HepG2 (cell line): Measurements from ENCODE around the gene MYH15. TPM values are rescaled to one million over a fixed set of nuclear protein-coding genes. Genes with fewer than 3 reads are reported as not detected.

Experiments
- ATAC-seq: fragments of 200-7000 bp; cut with Tn5 transposase; 3 replicates; pipeline ENCODE4 v1.9.1; 2020; ENCODE audit warnings: mild to moderate bottlenecking, moderate library complexity
- BruUV-seq: library from RNA; stranded (reverse); fragments of 400-500 nt; replicated peaks from 2 replicates; lab custom pipeline; 2021; lab: Mats Ljungman, UMichigan
- CTCF ChIA-PET: fragments of 300-600 bp; formaldehyde crosslinking; extraction: SDS; loops from one replicate; lab custom pipeline; 2021; ENCODE audit warnings: low total read pairs, inconsistent platforms, low intra/inter-chr PET ratio; lab: Yijun Ruan, JAX
- POLR2A ChIA-PET: fragments of 350-600 bp; sonication (Branson Sonifier 250); formaldehyde crosslinking; loops from one replicate; lab custom pipeline; 2020; ENCODE audit warnings: antibody characterized with exemption, inconsistent platforms; lab: Yijun Ruan, JAX
- DNase-seq: peaks from one replicate; pipeline ENCODE4 v3.0.0-alpha.2; 2015; ENCODE audit warnings: low spot score
- FAIRE-seq: peaks from 3 replicates; lab custom pipeline; 2011; peaks lifted over from hg19 to GRCh38; lab: Jason Lieb, UNC
- H2AFZ ChIP-seq: one replicate; pipeline ENCODE4 v1.6.1; 2011; ENCODE audit warnings: low read length, inconsistent platforms
- H3K27ac ChIP-seq: fragments of 300-600 bp; 3 replicates; pipeline ENCODE4 v1.8.0; 2011; ENCODE audit warnings: mixed run types, mild to moderate bottlenecking, mixed read lengths, low read length, inconsistent platforms; ENCODE audit not compliant: insufficient read depth; ENCODE audit errors: extremely low read length
- H3K27me3 ChIP-seq, 2 experiments: fragments of 200-600 bp in 1 of 2; 2 replicates in 1 of 2; 3 replicates in 1 of 2; pipeline versions ENCODE4 v1.6.0 to v1.8.0; 2011; ENCODE audit warnings: low read length in 2 of 2, mild to moderate bottlenecking in 2 of 2, moderate library complexity in 2 of 2, inconsistent platforms in 1 of 2; ENCODE audit not compliant: insufficient read depth in 2 of 2, control insufficient read depth in 1 of 2
- H3K36me3 ChIP-seq, 2 experiments: fragments of 200-600 bp in 1 of 2; replicated peaks in 1 of 2; 2 replicates in 1 of 2; 3 replicates in 1 of 2; pipeline versions ENCODE4 v1.5.1 to v1.8.0; 2011; ENCODE audit warnings: low read length in 2 of 2, inconsistent platforms in 1 of 2; ENCODE audit not compliant: insufficient read depth in 2 of 2, control insufficient read depth in 1 of 2
- H3K4me1 ChIP-seq: 2 replicates; pipeline ENCODE4 v1.5.1; 2012; ENCODE audit warnings: low read length, inconsistent platforms; ENCODE audit not compliant: insufficient read depth
- H3K4me2 ChIP-seq: 2 replicates; pipeline ENCODE4 v1.6.0; 2011; ENCODE audit warnings: low read depth, low read length, inconsistent platforms
- H3K4me3 ChIP-seq, 3 experiments: fragments of 200-600 bp in 1 of 3; sonication (generic), shearing (Covaris generic) in 1 of 3; replicated peaks in 1 of 3; 2 replicates each; pipeline ENCODE4 v1.5.1; 2011 to 2016; ENCODE audit warnings: low read length in 3 of 3, inconsistent platforms in 2 of 3, low read depth in 2 of 3, mild to moderate bottlenecking in 2 of 3, control low read depth in 1 of 3, mixed read lengths in 1 of 3; ENCODE audit not compliant: insufficient read depth in 1 of 3
- H3K79me2 ChIP-seq: one replicate; pipeline ENCODE4 v1.6.1; 2011; ENCODE audit warnings: low read length, inconsistent platforms; ENCODE audit not compliant: insufficient read depth
- H3K9ac ChIP-seq: 2 replicates; pipeline ENCODE4 v1.6.0; 2011; ENCODE audit warnings: mild to moderate bottlenecking, low read depth, low read length, inconsistent platforms; ENCODE audit not compliant: insufficient read depth
- H3K9me3 ChIP-seq: 2 replicates; pipeline ENCODE4 v1.5.1; 2012; ENCODE audit warnings: mild to moderate bottlenecking, low read length
- H4K20me1 ChIP-seq: 2 replicates; pipeline ENCODE4 v1.6.0; 2011; ENCODE audit warnings: inconsistent platforms, mild to moderate bottlenecking, low read length, moderate library complexity; ENCODE audit not compliant: insufficient read depth
- BRD4 ChIP-seq: sonication (generic); formaldehyde crosslinking; IDR thresholded peaks from 2 replicates; pipeline ENCODE4 v1.4.0; 2020; ENCODE audit warnings: missing genetic modification reagents
- DNMT1 ChIP-seq: sonication (generic); formaldehyde crosslinking; IDR thresholded peaks from 2 replicates; pipeline ENCODE4 v1.5.1; 2020; ENCODE audit warnings: mild to moderate bottlenecking, missing genetic modification reagents
- NR2F2 ChIP-seq: IDR thresholded peaks from 2 replicates; pipeline ENCODE4 v1.6.1; 2012; ENCODE audit warnings: low read depth, inconsistent platforms, borderline replicate concordance
- ONECUT2 ChIP-seq: sonication (generic); formaldehyde crosslinking; IDR thresholded peaks from 2 replicates; pipeline ENCODE4 v1.4.0; 2020; ENCODE audit warnings: missing genetic modification reagents
- POLR2AphosphoS5 ChIP-seq: IDR thresholded peaks from 2 replicates; pipeline ENCODE4 v1.6.1; 2012; ENCODE audit warnings: low read depth, low read length
- RCOR2 ChIP-seq: IDR thresholded peaks from 2 replicates; pipeline ENCODE4 v1.6.1; 2016; ENCODE audit warnings: missing biosample characterization, missing genetic modification reagents
- SMC3 ChIP-seq: IDR thresholded peaks from 2 replicates; pipeline ENCODE4 v1.6.1; 2011; ENCODE audit warnings: low read length, improper control_type of control experiment
- XBP1 ChIP-seq: sonication (generic); formaldehyde crosslinking; IDR thresholded peaks from 2 replicates; pipeline ENCODE4 v1.5.0; 2020; ENCODE audit warnings: missing genetic modification reagents
- ZFP90 ChIP-seq: sonication (generic); formaldehyde crosslinking; IDR thresholded peaks from 2 replicates; pipeline ENCODE4 v1.8.0; 2022; ENCODE audit warnings: missing genetic modification reagents, mild to moderate bottlenecking, inconsistent platforms, borderline replicate concordance
- ZNF274 ChIP-seq: sonication (generic); formaldehyde crosslinking; IDR thresholded peaks from 2 replicates; pipeline ENCODE4 v1.5.1; 2020; ENCODE audit warnings: mild to moderate bottlenecking, missing genetic modification reagents
- ZNF605 ChIP-seq: sonication (generic); formaldehyde crosslinking; IDR thresholded peaks from 2 replicates; pipeline ENCODE4 v1.8.0; 2022; ENCODE audit warnings: mild to moderate bottlenecking, missing genetic modification reagents
- ZSCAN9 ChIP-seq: IDR thresholded peaks from 2 replicates; pipeline ENCODE4 v1.6.1; 2016; ENCODE audit warnings: borderline replicate concordance
- WGBS: methylation state at CpG from one replicate; pipeline ENCODE4 v1.1.6; 2017; ENCODE audit warnings: low lambda C conversion rate; 5-methylcytosine and 5-hydroxymethylcytosine counted together
- in situ Hi-C: cut with HindIII; loops from 2 replicates; pipeline ENCODE4 v1.10.0; 2017; ENCODE audit warnings: low pct_unique_long_range_greater_than_20kb; ENCODE audit not compliant: extremely low pct_ligation_motif_present
- intact Hi-C: fragments of 100-400 bp; cut with micrococcal nuclease; formaldehyde crosslinking; loops from one replicate; pipeline ENCODE4 v1.10.0; 2022; ENCODE audit not compliant: unreplicated experiment
- polyA plus RNA-seq, 8 experiments: library from polyadenylated mRNA; depleted of rRNA in 3 of 8; stranded (reverse) in 7 of 8; unstranded in 1 of 8; fragments of >200 nt; fragmentation: Illumina TruSeq in 4 of 8; extraction: Trizol in 4 of 8; gene quantifications; 2 replicates each; pipeline versions ENCODE4 v1.2.1 to v1.2.3, GENCODE V29; 2011 to 2016; ENCODE audit warnings: low read depth in 4 of 8, missing spikeins in 1 of 8, mixed read lengths in 1 of 8; ENCODE audit not compliant: insufficient read depth in 1 of 8
- total RNA-seq, 5 experiments: library from RNA; depleted of rRNA; stranded (reverse); fragments of >200 nt; fragmentation: Illumina TruSeq; extraction: Trizol; gene quantifications; 2 replicates each; pipeline ENCODE4 v1.2.3, GENCODE V29; 2016; ENCODE audit warnings: low read depth in 1 of 5
- TF ChIP-seq, protein P1 (sequence below): sonication (generic); formaldehyde crosslinking; IDR thresholded peaks from 2 replicates; pipeline ENCODE4 v1.4.0; 2020; ENCODE audit warnings: low read depth, mild to moderate bottlenecking, missing genetic modification reagents
- TF ChIP-seq, protein P2 (sequence below): sonication (generic); formaldehyde crosslinking; IDR thresholded peaks from 2 replicates; pipeline ENCODE4 v1.4.0; 2020; ENCODE audit warnings: mild to moderate bottlenecking, missing genetic modification reagents
- TF ChIP-seq, protein P3 (sequence below): sonication (generic); formaldehyde crosslinking; IDR thresholded peaks from 2 replicates; pipeline ENCODE4 v1.4.0; 2020; ENCODE audit warnings: missing genetic modification reagents

Gene MYH15
- total and polyA plus RNA-seq, 2 of the 13 experiments (the other 11 are each of a cell fraction or from before 2014, with no cell fraction given): 0.03 to 0.09 TPM

DNA sequence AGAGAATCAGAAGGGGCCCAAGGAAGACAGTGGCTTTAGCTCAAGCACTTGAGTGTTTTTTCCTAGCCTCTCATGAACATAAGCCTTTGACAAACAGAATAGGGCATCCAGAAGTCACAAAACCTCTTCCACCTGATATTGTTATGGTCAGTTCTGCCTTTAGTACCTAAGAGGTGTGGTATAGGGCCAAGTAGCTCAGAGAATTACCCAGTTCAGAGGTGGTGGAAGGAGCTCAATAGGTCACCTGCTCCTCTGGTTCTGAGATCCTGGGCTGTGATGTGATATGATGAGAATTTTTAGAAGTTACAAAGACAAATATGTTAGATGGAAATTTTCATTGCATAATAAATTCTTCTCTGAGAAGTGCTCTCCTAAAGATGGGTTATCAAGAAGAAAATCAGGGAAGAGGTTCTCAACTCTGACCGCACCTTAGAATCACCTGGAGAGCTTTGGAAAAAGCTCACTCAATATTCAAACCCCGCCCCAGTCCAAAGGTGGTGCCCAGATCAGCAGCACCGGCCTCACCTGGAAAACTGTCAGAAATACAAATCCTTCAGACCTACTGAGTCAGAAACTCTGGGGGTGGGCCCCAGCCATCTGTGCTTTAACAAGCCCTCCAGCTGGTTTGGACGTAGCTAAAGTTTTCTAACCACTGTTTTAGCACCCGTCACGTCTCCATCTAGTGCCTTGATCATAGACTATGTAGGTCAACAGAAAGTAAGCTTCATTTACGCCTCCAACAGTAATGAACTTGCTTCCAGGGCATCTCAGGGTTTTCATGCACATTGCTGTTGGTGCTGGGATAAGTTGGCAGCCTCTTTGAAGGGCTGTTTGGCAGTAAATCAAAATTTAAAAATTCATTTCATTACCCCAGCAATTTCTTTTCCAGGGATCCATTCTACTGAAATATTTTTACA is 101.3 kb downstream of the MYH15 start:
- H3K27me3 ChIP-seq: peaks cover 0 to 4% of the 10 kb centered on the region in 2 experiments; a peak in 2 of 5 replicates
- no peak overlapping the region for H3K27ac ChIP-seq
- ChIA-PET POLR2A (no interaction called here), CTCF (no interaction called here)
- no peak overlapping the region for H3K9ac ChIP-seq
- TF ChIP-seq RCOR2 (CRISPR knock-in tag) (no peak), DNMT1 (CRISPR knock-in tag) (no peak), BRD4 (CRISPR knock-in tag) (no peak), NR2F2 (no peak), ZNF274 (CRISPR knock-in tag) (no peak), ZFP90 (CRISPR knock-in tag) (no peak), POLR2AphosphoS5 (no peak), XBP1 (CRISPR knock-in tag) (no peak), ONECUT2 (CRISPR knock-in tag) (no peak), ZNF605 (no peak), ZSCAN9 (CRISPR knock-in tag) (no peak), SMC3 (no peak)
- TF ChIP-seq, protein P1, sequence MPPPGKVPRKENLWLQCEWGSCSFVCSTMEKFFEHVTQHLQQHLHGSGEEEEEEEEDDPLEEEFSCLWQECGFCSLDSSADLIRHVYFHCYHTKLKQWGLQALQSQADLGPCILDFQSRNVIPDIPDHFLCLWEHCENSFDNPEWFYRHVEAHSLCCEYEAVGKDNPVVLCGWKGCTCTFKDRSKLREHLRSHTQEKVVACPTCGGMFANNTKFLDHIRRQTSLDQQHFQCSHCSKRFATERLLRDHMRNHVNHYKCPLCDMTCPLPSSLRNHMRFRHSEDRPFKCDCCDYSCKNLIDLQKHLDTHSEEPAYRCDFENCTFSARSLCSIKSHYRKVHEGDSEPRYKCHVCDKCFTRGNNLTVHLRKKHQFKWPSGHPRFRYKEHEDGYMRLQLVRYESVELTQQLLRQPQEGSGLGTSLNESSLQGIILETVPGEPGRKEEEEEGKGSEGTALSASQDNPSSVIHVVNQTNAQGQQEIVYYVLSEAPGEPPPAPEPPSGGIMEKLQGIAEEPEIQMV (CRISPR knock-in tag): no peak
- TF ChIP-seq, protein P2, sequence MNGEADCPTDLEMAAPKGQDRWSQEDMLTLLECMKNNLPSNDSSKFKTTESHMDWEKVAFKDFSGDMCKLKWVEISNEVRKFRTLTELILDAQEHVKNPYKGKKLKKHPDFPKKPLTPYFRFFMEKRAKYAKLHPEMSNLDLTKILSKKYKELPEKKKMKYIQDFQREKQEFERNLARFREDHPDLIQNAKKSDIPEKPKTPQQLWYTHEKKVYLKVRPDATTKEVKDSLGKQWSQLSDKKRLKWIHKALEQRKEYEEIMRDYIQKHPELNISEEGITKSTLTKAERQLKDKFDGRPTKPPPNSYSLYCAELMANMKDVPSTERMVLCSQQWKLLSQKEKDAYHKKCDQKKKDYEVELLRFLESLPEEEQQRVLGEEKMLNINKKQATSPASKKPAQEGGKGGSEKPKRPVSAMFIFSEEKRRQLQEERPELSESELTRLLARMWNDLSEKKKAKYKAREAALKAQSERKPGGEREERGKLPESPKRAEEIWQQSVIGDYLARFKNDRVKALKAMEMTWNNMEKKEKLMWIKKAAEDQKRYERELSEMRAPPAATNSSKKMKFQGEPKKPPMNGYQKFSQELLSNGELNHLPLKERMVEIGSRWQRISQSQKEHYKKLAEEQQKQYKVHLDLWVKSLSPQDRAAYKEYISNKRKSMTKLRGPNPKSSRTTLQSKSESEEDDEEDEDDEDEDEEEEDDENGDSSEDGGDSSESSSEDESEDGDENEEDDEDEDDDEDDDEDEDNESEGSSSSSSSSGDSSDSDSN (CRISPR knock-in tag): no peak
- TF ChIP-seq, protein P3, sequence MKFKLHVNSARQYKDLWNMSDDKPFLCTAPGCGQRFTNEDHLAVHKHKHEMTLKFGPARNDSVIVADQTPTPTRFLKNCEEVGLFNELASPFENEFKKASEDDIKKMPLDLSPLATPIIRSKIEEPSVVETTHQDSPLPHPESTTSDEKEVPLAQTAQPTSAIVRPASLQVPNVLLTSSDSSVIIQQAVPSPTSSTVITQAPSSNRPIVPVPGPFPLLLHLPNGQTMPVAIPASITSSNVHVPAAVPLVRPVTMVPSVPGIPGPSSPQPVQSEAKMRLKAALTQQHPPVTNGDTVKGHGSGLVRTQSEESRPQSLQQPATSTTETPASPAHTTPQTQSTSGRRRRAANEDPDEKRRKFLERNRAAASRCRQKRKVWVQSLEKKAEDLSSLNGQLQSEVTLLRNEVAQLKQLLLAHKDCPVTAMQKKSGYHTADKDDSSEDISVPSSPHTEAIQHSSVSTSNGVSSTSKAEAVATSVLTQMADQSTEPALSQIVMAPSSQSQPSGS (CRISPR knock-in tag): no peak
- in situ Hi-C loops: loop anchor here (5.0 to 10.0 kb wide), 2 partner anchors 257 to 474 kb away; no protein-coding TSS in a partner anchor
- no peaks in the 10 kb centered on the region for H3K9me3 ChIP-seq
- no peak overlapping the region for H3K4me3 ChIP-seq
- no peaks in the 10 kb centered on the region for H3K36me3 ChIP-seq
- intact Hi-C loops: loop anchor here (5.0 kb wide), 1 partner anchor 472 kb away; no protein-coding TSS in a partner anchor
- 28% methylated on average over 7 of the region's 7 CpGs for WGBS
- H2AFZ ChIP-seq: no peak overlapping the region
- FAIRE-seq (no peak), ATAC-seq (no peak), DNase-seq (no peak)
- no peaks in the 10 kb centered on the region for H4K20me1 ChIP-seq
- BruUV-seq: no TSS peak
- no peaks in the 10 kb centered on the region for H3K79me2 ChIP-seq
- H3K4me1 ChIP-seq: peaks cover 8% of the 10 kb centered on the region
- H3K4me2 ChIP-seq: no peak overlapping the region
